GM19455 (cell line): ENCODE results near the gene ENO2.
"Not testable (repeated sequence)": the region's sequence is repeated elsewhere in the genome, so short reads cannot be mapped to it uniquely, and the experiment has no call there.

Experiments used
- ATAC-seq: cut with Tn5 transposase; IDR thresholded peaks from one replicate; pipeline ENCODE4 v1.9.1; 2021; ENCODE audit not compliant: unreplicated experiment

The ENO2 gene

GRCh38 chr12:6914246-6914946 lies at the start of gene ENO2:
TSS of gene ENO2 (plus strand) at chr12:6914580. CDS start at chr12:6915833, 1,253 bp downstream.
- ATAC-seq = peak; percentile 78

- ATAC-seq = not testable (repeated sequence)
These were observed 49.1 kb upstream of the ENO2 start for GRCh38 chr12:6865307-6865706.

GRCh38 chr12:6866163-6866919 lies 48.0 kb upstream of the ENO2 start:
- ATAC-seq = no peak

- ATAC-seq = peak; percentile 11
These were observed 47.4 kb upstream of the ENO2 start for GRCh38 chr12:6866920-6867412.

- peak; percentile 52 for ATAC-seq
These were observed 46.8 kb upstream of the ENO2 start, which contains the start of gene TPI1 for GRCh38 chr12:6867413-6868210. TSS of gene TPI1 (plus strand) at chr12:6867531. CDS start at chr12:6867567, 36 bp downstream.

GRCh38 chr12:6868211-6869048 lies 46.0 kb upstream of the ENO2 start:
- ATAC-seq = no peak

- no peak for ATAC-seq
These were observed 45.0 kb upstream of the ENO2 start for GRCh38 chr12:6869049-6870021.

- ATAC-seq = not testable (repeated sequence)
These were observed 44.1 kb upstream of the ENO2 start for GRCh38 chr12:6870304-6870703.

- ATAC-seq = no peak
These were observed 43.1 kb upstream of the ENO2 start for GRCh38 chr12:6871052-6871957.

- no peak for ATAC-seq
These were observed 42.0 kb upstream of the ENO2 start for GRCh38 chr12:6872073-6873048.

- peak; percentile 72 for ATAC-seq
These were observed 41.0 kb upstream of the ENO2 start, which contains the start of gene SPSB2 for GRCh38 chr12:6873094-6874014. TSS of gene SPSB2 (minus strand) at chr12:6873303. CDS start at chr12:6872901, 402 bp downstream.

GRCh38 chr12:6874015-6874368 lies 40.4 kb upstream of the ENO2 start:
- ATAC-seq = not testable (repeated sequence)

GRCh38 chr12:6879824-6880223 lies 34.6 kb upstream of the ENO2 start:
- ATAC-seq = not testable (repeated sequence)

GRCh38 chr12:6883252-6883651 lies 31.1 kb upstream of the ENO2 start:
- no peak for ATAC-seq

GRCh38 chr12:6883683-6884082 lies 30.7 kb upstream of the ENO2 start:
- no peak for ATAC-seq

GRCh38 chr12:6884539-6884938 lies 29.8 kb upstream of the ENO2 start:
- ATAC-seq = no peak
